GM13977 (cell line): ENCODE data around the gene HERC3.
A peak's percentile ranks its signal among the peaks of the same experiment; 100 is the strongest.

Experiments used
- DNase-seq: peaks from one replicate; pipeline ENCODE4 v3.0.0; 2012; ENCODE audit warnings: low spot score
- CTCF ChIP-seq: IDR thresholded peaks from 2 replicates; pipeline ENCODE4 v1.5.1; 2012; ENCODE audit warnings: mild to moderate bottlenecking, control low read depth; ENCODE audit not compliant: insufficient read depth; ENCODE audit errors: extremely low read depth, missing control alignments
- in situ Hi-C: fragments of 300-500 bp; cut with MboI; formaldehyde crosslinking; loops from one replicate; pipeline ENCODE4 v1.12.0; 2022; ENCODE audit warnings: low sequenced_read_pairs, low pct_unique_long_range_greater_than_20kb, mixed read lengths, inconsistent platforms; ENCODE audit not compliant: unreplicated experiment

The HERC3 gene

GRCh38 chr4:88591787-88592599 is at the start of gene HERC3:
TSS of gene HERC3 (plus strand) at chr4:88592480. CDS start at chr4:88605824, 13,344 bp downstream.
- in situ Hi-C loops, result no loop called here
- peak; percentile 95 for DNase-seq
- TF ChIP-seq CTCF, result no peak

- no peak for DNase-seq
- no peak for TF ChIP-seq CTCF
- in situ Hi-C loops, result loop anchor here (25.0 kb wide), 2 partner anchors 262 to 462 kb away; no protein-coding TSS in a partner anchor
Measured at GRCh38 chr4:88549815-88550214, 42.5 kb upstream of the HERC3 start.

- in situ Hi-C loops, result no loop called here
- no peak for DNase-seq
- TF ChIP-seq CTCF, result no peak
Measured at GRCh38 chr4:88567591-88567990, 24.7 kb upstream of the HERC3 start.

- DNase-seq, result no peak
- in situ Hi-C loops, result no loop called here
- TF ChIP-seq CTCF, result no peak
Measured at GRCh38 chr4:88570001-88570400, 22.3 kb upstream of the HERC3 start.

GRCh38 chr4:88573276-88573980 is 18.9 kb upstream of the HERC3 start:
- in situ Hi-C loops, result no loop called here
- DNase-seq, result no peak
- no peak for TF ChIP-seq CTCF

- no peak for TF ChIP-seq CTCF
- no peak for DNase-seq
- in situ Hi-C loops, result no loop called here
Measured at GRCh38 chr4:88573995-88574394, 18.3 kb upstream of the HERC3 start.
